Progenitor cell of endocrine pancreas (in vitro differentiated cells): ENCODE data around the gene GPBP1L1. TPM values are rescaled to one million over a fixed set of nuclear protein-coding genes. Genes with fewer than 3 reads are reported as not detected.

ENCODE experiments used
- DNase-seq: peaks from one replicate; pipeline ENCODE4 v3.0.0; 2021; ENCODE audit warnings: low spot score; ENCODE audit not compliant: unreplicated experiment
- H3K27ac Mint-ChIP-seq: 2 replicates; pipeline ENCODE4 v1.8.0; 2021; ENCODE audit warnings: mild to moderate bottlenecking, moderate library complexity, mixed read lengths
- H3K27me3 Mint-ChIP-seq: 2 replicates; pipeline ENCODE4 v1.8.0; 2021; ENCODE audit warnings: mixed read lengths
- H3K36me3 Mint-ChIP-seq: 2 replicates; pipeline ENCODE4 v1.8.0; 2022; ENCODE audit warnings: mixed read lengths; ENCODE audit not compliant: insufficient read depth
- H3K4me1 Mint-ChIP-seq: 2 replicates; pipeline ENCODE4 v1.8.0; 2021; ENCODE audit warnings: low read depth, mixed read lengths
- H3K4me3 Mint-ChIP-seq: 2 replicates; pipeline ENCODE4 v1.8.0; 2021; ENCODE audit warnings: low read depth, mild to moderate bottlenecking, moderate library complexity, mixed read lengths
- H3K9me3 Mint-ChIP-seq: 2 replicates; pipeline ENCODE4 v1.8.0; 2021; ENCODE audit warnings: low read depth, mixed read lengths
- total RNA-seq: library from RNA; stranded (reverse); gene quantifications from 2 replicates; pipeline ENCODE4 v1.2.1, GENCODE V29; 2021
- TF ChIP-seq, protein P1 (sequence below): fragments of 200-600 bp; sonication (generic); IDR thresholded peaks from one replicate; pipeline ENCODE4 v1.5.0; 2021; ENCODE audit warnings: antibody characterized with exemption, mild to moderate bottlenecking; ENCODE audit not compliant: unreplicated experiment

Gene GPBP1L1
- total RNA-seq, 1 donor from 2014 or later: 153 TPM

DNA sequence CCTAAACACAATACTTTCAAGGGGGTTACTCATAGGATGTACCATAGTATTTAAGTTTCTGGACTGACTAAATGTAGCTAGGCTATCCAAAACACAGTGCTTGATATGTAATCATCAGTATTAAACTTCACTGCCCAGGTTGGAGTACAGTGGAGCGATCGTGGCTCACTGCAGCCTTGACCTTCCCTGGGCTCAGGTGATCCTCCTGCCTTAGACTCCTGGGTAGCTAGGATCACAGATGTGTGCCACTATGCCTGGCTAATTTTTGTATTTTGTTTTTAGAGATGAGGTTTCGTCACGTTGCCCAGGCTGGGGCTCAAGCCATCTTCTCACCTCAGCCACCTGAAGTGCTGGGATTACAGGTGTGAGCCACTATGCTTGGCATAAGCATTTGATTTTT, 91.9 kb downstream of the GPBP1L1 start:
- peaks cover 18% of the 10 kb centered on the region for H3K36me3 Mint-ChIP-seq
- no peaks in the 10 kb centered on the region for H3K9me3 Mint-ChIP-seq
- no peaks in the 10 kb centered on the region for H3K27me3 Mint-ChIP-seq
- TF ChIP-seq, protein P1, sequence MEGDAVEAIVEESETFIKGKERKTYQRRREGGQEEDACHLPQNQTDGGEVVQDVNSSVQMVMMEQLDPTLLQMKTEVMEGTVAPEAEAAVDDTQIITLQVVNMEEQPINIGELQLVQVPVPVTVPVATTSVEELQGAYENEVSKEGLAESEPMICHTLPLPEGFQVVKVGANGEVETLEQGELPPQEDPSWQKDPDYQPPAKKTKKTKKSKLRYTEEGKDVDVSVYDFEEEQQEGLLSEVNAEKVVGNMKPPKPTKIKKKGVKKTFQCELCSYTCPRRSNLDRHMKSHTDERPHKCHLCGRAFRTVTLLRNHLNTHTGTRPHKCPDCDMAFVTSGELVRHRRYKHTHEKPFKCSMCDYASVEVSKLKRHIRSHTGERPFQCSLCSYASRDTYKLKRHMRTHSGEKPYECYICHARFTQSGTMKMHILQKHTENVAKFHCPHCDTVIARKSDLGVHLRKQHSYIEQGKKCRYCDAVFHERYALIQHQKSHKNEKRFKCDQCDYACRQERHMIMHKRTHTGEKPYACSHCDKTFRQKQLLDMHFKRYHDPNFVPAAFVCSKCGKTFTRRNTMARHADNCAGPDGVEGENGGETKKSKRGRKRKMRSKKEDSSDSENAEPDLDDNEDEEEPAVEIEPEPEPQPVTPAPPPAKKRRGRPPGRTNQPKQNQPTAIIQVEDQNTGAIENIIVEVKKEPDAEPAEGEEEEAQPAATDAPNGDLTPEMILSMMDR: no peak
- H3K27ac Mint-ChIP-seq: no peak overlapping the region
- no peak for DNase-seq
- peaks cover 2% of the 10 kb centered on the region for H3K4me1 Mint-ChIP-seq
- H3K4me3 Mint-ChIP-seq: no peak overlapping the region

DNA sequence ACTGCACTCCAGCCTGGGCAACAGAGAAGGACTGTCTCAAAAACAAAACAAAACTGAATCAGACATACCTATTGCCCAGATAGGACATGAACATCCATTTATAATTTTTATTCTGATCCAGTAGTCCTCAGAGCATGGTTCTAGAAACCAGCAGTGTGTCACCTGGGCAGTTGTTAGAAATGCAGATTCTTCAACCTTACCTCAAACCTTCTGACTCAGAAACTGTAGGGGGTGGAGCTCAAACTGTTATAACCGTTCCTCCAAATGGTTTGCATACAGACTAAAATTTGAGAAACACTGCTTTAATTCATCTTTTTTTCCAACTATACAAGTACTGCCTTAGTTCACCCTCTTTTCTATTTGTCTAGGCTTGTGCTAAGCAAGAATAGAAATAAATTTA, 96.5 kb downstream of the GPBP1L1 start:
- no peak overlapping the region for H3K27ac Mint-ChIP-seq
- TF ChIP-seq, protein P1: no peak
- H3K4me3 Mint-ChIP-seq: no peak overlapping the region
- peaks cover 16% of the 10 kb centered on the region for H3K4me1 Mint-ChIP-seq
- no peaks in the 10 kb centered on the region for H3K9me3 Mint-ChIP-seq
- DNase-seq: no peak
- peaks cover 5% of the 10 kb centered on the region for H3K36me3 Mint-ChIP-seq
- no peaks in the 10 kb centered on the region for H3K27me3 Mint-ChIP-seq

DNA sequence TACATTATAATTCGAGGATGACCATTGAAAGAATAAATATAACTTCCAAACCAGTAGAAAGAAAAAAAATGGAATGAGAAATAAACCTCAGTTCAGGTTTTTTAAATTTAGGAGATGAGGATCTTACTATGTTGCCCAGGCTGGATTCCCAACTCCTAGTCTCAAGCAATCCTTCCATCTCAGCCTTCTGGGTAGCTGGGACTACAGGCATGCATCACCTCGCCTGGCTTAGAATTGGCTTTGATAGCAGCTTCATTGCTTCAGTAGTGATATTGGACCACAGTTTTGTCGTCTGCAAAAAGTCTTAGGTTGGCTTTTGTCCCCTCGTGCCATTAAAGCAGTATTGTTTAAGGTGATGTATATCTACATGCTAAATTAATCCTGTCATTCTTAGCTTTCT, 99.6 kb downstream of the GPBP1L1 start:
- Mint-ChIP-seq H3K9me3 (no peaks in the 10 kb centered on the region), H3K27me3 (no peaks in the 10 kb centered on the region), H3K4me1 (peaks cover 18% of the 10 kb centered on the region), H3K36me3 (peaks cover 2% of the 10 kb centered on the region), H3K4me3 (peak overlapping the region; percentile 65), H3K27ac (peak overlapping the region; percentile 99)
- no peak for DNase-seq
- TF ChIP-seq, protein P1: no peak

DNA sequence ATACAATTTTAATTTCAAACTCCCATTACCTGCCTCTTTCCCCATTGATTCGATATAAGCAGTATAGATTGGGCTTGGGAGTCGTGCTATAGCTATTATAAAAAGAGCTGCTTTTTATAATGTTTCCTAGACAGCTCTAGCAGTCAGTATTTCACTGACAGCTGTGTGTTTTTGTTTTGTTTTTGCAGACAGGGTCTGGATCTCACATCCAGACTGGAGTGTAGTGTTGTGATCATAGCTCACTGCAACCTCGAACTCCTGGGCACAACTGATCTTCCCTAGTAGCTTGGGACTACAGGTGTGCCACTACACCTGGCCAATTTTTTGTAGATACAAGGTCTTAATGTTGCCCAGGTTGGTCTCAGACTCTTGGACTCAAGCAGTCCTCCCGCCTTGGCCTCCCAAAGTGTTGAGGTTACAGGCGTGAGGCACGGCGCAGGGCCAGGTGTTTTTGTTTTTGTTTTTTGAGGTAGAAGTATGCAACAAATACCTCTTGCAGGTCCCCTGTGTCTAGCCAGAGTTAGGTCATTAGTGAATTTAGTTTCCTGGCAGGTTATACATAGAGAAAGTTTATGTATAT, 100.7 kb downstream of the GPBP1L1 start:
- peak overlapping the region; percentile 96 for H3K4me3 Mint-ChIP-seq
- DNase-seq: no peak
- no peaks in the 10 kb centered on the region for H3K36me3 Mint-ChIP-seq
- H3K4me1 Mint-ChIP-seq: peaks cover 16% of the 10 kb centered on the region
- TF ChIP-seq, protein P1: no peak
- no peaks in the 10 kb centered on the region for H3K27me3 Mint-ChIP-seq
- no peaks in the 10 kb centered on the region for H3K9me3 Mint-ChIP-seq
- H3K27ac Mint-ChIP-seq: peak overlapping the region; percentile 99

DNA sequence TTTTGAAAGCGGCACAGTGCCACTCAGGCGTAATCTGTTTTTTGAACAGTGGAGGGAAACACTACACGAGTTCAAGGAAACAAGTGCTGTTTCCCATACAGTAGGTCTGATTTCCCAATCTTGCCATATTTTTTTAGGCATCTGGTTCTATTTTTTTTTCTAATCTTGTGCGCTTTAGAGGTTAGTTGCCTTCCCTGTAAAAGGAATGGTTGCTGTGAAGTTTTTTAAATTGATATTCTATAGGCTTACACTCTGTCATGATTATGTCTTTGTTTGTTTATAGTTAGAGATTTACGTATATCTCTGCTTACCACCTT, 101.3 kb downstream of the GPBP1L1 start:
- H3K9me3 Mint-ChIP-seq: no peaks in the 10 kb centered on the region
- peaks cover 16% of the 10 kb centered on the region for H3K4me1 Mint-ChIP-seq
- H3K27ac Mint-ChIP-seq: peak overlapping the region; percentile 99
- DNase-seq: no peak
- H3K4me3 Mint-ChIP-seq: peak overlapping the region; percentile 96
- TF ChIP-seq, protein P1: peak; percentile 7
- no peaks in the 10 kb centered on the region for H3K36me3 Mint-ChIP-seq
- no peaks in the 10 kb centered on the region for H3K27me3 Mint-ChIP-seq
